Large intestine (tissue), 3 donors: Measurements from ENCODE around the gene ASTN1. TPM values are rescaled to one million over a fixed set of nuclear protein-coding genes. Genes with fewer than 3 reads are reported as not detected.
"Not testable (repeated sequence)": the region's sequence is repeated elsewhere in the genome, so short reads cannot be mapped to it uniquely, and the experiment has no call there.

Experiments
- DNase-seq, 2 donors: peaks; one replicate each; pipeline versions ENCODE4 v3.0.0 to v3.0.0-alpha.2; 2013
- H3K27ac ChIP-seq: one replicate; pipeline ENCODE4 v1.5.1; 2013; ENCODE audit warnings: low read length
- H3K27me3 ChIP-seq: 2 replicates; pipeline ENCODE4 v1.6.1; 2013; ENCODE audit warnings: low read length; ENCODE audit not compliant: control insufficient read depth, insufficient read depth
- H3K36me3 ChIP-seq: 2 replicates; pipeline ENCODE4 v1.6.1; 2013; ENCODE audit warnings: low read length; ENCODE audit not compliant: control insufficient read depth, insufficient read depth
- H3K4me1 ChIP-seq: one replicate; pipeline ENCODE4 v1.6.1; 2013; ENCODE audit warnings: low read length; ENCODE audit not compliant: control insufficient read depth, insufficient read depth
- H3K4me3 ChIP-seq: one replicate; pipeline ENCODE4 v1.5.1; 2013; ENCODE audit warnings: low read length
- H3K9me3 ChIP-seq: one replicate; pipeline ENCODE4 v1.6.1; 2013; ENCODE audit warnings: mild to moderate bottlenecking, low read depth, low read length, moderate library complexity; ENCODE audit not compliant: control insufficient read depth
- WGBS: methylation state at CpG from one replicate; pipeline ENCODE4 v1.1.5; 2013; ENCODE audit warnings: low lambda C conversion rate; ENCODE audit not compliant: insufficient coverage; 5-methylcytosine and 5-hydroxymethylcytosine counted together
- polyA plus RNA-seq: library from polyadenylated mRNA; unstranded; fragments of 120-200 nt; gene quantifications from one replicate; pipeline ENCODE4 v1.2.1, GENCODE V29; 2013

ASTN1 gene
- polyA plus RNA-seq, 1 donor: 3.0 TPM

- H3K27ac ChIP-seq: no peak overlapping the region
- no peaks in the 10 kb centered on the region for H3K4me1 ChIP-seq
- no peaks in the 10 kb centered on the region for H3K9me3 ChIP-seq
- WGBS: 83% methylated on average over 2 of the region's 4 CpGs
- DNase-seq: no peak
- no peaks in the 10 kb centered on the region for H3K36me3 ChIP-seq
- no peak overlapping the region for H3K4me3 ChIP-seq
- no peaks in the 10 kb centered on the region for H3K27me3 ChIP-seq
Measured at GRCh38 chr1:177077734-177078499, 86.6 kb downstream of the ASTN1 start.

GRCh38 chr1:177077006-177077405 is 87.5 kb downstream of the ASTN1 start:
- no peak overlapping the region for H3K4me3 ChIP-seq
- no peaks in the 10 kb centered on the region for H3K36me3 ChIP-seq
- H3K4me1 ChIP-seq: no peaks in the 10 kb centered on the region
- no peak overlapping the region for H3K27ac ChIP-seq
- H3K27me3 ChIP-seq: no peaks in the 10 kb centered on the region
- WGBS: no CpG with 5 or more reads among the region's 8 CpGs
- no peaks in the 10 kb centered on the region for H3K9me3 ChIP-seq
- no peak for DNase-seq

DNA sequence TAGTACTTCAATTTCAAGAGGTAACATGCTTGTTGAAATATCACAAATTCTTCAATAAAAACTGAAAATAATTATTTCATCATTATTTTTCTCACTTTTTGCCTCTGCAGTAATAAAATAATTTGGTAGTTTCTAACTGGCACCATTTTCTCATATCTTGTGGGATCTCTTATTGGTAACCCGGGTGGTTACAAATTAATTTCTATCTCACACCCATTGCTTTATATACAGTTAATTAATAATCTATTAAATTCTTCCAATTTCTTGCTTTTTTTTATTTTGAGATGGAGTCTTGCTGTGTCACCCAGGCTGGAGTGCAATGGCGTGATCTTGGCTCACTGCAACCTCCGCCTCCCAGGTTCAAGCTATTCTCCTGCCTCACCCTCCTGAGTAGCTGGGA is 89.7 kb downstream of the ASTN1 start:
- 86% methylated on average over 1 of the region's 3 CpGs for WGBS
- DNase-seq, H3K9me3 ChIP-seq: not testable (repeated sequence)

DNA sequence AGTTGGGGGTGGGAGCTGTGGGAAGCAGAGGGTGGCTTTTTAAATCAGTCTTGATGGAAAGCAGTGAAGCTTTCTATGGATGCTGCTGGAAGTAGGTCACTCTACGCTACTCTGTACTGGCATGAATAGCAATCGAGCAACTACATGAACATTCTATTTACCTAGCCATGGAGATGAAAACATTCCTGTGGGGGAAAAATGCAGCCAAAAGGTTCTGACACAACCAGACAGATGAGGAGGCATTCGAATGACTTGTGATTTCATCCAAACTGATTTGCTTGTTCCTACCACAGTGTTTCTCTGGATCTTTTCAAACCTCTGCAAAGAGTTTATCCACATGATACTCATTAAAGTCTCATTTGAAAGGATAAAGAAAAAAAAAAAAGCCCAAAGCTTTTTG is 95.0 kb downstream of the ASTN1 start:
- no peaks in the 10 kb centered on the region for H3K36me3 ChIP-seq
- no peaks in the 10 kb centered on the region for H3K4me1 ChIP-seq
- H3K9me3 ChIP-seq: no peaks in the 10 kb centered on the region
- no peak overlapping the region for H3K27ac ChIP-seq
- H3K27me3 ChIP-seq: no peaks in the 10 kb centered on the region
- 67% methylated on average over 2 of the region's 3 CpGs for WGBS
- DNase-seq: no peak
- H3K4me3 ChIP-seq: no peak overlapping the region

More for the DNA sequence above, 89.7 kb downstream of the ASTN1 start:
- not testable (repeated sequence) for H3K27ac ChIP-seq, H3K4me3 ChIP-seq, H3K36me3 ChIP-seq, H3K27me3 ChIP-seq, H3K4me1 ChIP-seq

DNA sequence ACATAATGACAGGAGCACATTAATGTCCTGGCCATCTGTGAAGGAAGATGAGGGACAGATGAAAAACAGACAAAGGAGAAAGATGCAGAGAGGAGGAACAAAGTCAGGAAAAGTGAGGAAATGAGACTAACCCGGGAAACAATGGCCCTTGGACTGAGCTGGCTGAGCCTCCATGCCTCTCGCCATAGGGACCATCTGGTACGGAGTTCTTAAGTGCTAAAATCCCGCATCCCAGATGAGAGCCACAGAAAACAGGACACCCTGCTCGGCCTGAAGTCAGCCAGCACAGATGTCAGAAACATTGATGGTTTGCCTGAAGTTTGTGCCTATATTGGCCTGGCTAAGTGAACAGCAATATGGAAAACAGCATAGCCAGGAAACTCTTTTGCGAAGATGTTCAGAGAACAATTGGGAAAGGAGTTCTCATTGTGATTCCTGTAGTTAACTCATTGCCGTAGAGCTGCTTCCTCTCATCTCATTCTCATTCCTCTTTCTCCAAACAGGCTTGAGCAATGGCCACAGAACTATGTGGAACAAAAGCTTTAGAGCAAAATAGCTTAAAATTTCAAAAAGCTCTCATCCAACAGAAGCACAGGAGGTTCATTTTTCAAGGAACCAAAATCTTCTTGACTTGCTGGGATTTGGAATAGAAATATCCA is 96.6 kb downstream of the ASTN1 start:
- Histone ChIP-seq H3K4me1 (no peaks in the 10 kb centered on the region), H3K36me3 (no peaks in the 10 kb centered on the region), H3K9me3 (no peaks in the 10 kb centered on the region), H3K27ac (no peak overlapping the region), H3K27me3 (no peaks in the 10 kb centered on the region), H3K4me3 (no peak overlapping the region)
- no peak for DNase-seq
- WGBS: no CpG with 5 or more reads among the region's 7 CpGs

GRCh38 chr1:177065430-177065829 is 99.1 kb downstream of the ASTN1 start:
- Histone ChIP-seq H3K9me3 (no peaks in the 10 kb centered on the region), H3K4me3 (no peak overlapping the region), H3K27ac (no peak overlapping the region), H3K27me3 (no peaks in the 10 kb centered on the region), H3K4me1 (no peaks in the 10 kb centered on the region), H3K36me3 (no peaks in the 10 kb centered on the region)
- DNase-seq: no peak
- 100% methylated on average over 1 of the region's 2 CpGs for WGBS

- Histone ChIP-seq H3K36me3 (no peaks in the 10 kb centered on the region), H3K27me3 (no peaks in the 10 kb centered on the region), H3K9me3 (no peaks in the 10 kb centered on the region), H3K4me1 (no peaks in the 10 kb centered on the region), H3K4me3 (no peak overlapping the region), H3K27ac (no peak overlapping the region)
- WGBS: no CpG with 5 or more reads among the region's 6 CpGs
- DNase-seq: no peak
Measured at GRCh38 chr1:177063648-177064047, 100.9 kb downstream of the ASTN1 start.

DNA sequence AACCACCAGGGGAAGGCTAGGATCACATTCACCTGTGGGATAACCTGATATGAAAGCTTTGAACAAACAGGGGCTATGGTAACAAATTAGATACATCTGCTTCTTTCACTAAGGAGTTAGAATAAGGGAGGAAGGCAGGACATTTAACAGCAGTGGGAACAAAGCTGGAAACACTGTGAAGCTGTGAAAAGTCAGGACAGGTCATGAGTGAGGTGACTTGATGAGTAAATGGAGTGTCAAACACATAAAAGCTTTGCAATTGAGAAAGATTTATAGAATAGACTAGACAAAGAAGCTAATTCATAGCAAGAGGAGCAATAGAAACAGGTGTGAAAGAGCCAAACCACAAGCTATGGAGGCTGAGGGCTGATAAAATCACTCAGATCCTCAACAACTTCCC is 110.0 kb downstream of the ASTN1 start:
- Histone ChIP-seq H3K27me3 (no peaks in the 10 kb centered on the region), H3K4me1 (no peaks in the 10 kb centered on the region), H3K4me3 (no peak overlapping the region), H3K9me3 (no peaks in the 10 kb centered on the region), H3K36me3 (no peaks in the 10 kb centered on the region), H3K27ac (no peak overlapping the region)
- DNase-seq: no peak

DNA sequence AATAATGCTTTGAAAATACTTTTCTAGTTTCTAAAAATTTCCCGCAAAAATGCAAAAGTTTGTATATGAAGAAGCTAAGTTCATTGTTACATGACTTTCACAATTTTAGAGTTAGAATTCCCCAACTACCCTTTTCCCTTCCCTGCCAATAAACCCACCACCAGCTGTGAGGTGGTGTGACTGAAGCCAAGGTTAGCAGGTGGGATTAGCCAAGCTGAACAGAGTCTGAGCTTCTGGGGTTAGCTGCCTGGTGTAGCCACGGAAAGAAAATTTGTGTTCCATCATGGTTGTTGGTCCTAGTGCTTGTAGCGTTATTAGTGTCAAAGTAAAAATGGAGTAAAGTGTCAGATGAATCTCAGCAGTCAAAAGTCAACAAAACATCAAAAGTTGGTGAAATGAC is 110.9 kb downstream of the ASTN1 start:
- no peak overlapping the region for H3K4me3 ChIP-seq
- no peaks in the 10 kb centered on the region for H3K27me3 ChIP-seq
- H3K36me3 ChIP-seq: no peaks in the 10 kb centered on the region
- 93% methylated on average over 3 of the region's 3 CpGs for WGBS
- no peaks in the 10 kb centered on the region for H3K9me3 ChIP-seq
- no peak for DNase-seq
- H3K4me1 ChIP-seq: no peaks in the 10 kb centered on the region
- no peak overlapping the region for H3K27ac ChIP-seq

DNA sequence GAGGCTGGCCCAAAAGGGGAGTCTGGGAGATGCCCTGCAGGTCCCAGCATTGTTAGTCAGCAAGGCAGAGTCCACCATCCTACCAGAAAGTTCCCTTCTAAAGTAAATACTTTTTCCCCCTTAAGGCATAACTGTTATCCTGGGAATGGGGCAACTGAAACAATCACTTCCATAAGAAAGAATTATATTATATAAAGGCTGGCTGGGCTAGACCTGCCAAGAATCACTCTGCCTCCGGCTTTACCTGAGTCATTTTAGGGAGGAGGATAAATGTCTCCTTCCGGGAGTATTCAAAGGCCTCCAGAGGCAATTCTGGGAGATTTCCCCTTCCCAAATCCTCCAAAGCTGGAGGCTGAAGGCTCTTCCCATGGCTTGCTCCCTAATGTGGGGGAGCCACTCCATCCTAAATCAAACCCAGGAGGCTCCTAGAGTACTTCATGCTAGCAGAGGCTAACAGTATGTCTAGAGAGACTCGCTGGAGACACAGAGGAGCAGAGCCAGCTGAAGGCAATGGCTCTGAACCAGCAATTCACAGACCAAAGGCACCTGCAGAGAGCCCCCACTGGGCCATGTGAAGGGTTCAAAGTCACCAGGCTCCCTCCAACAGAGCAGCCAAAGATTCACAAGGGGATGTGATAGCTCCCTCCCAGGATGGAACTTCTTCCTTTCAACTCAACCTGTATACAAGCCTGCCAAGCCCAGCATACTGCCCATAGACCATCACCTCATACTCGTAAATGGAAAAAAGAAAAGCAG is 116.0 kb downstream of the ASTN1 start:
- Histone ChIP-seq H3K27ac (no peak overlapping the region), H3K9me3 (no peaks in the 10 kb centered on the region), H3K27me3 (peaks cover 5% of the 10 kb centered on the region), H3K4me3 (no peak overlapping the region), H3K4me1 (no peaks in the 10 kb centered on the region), H3K36me3 (no peaks in the 10 kb centered on the region)
- no peak for DNase-seq
- no CpG with 5 or more reads among the region's 4 CpGs for WGBS
